GM21529 (cell line): ENCODE measurements around the gene TLE2.
"Not testable (repeated sequence)": the region's sequence is repeated elsewhere in the genome, so short reads cannot be mapped to it uniquely, and the experiment has no call there.

Experiments used
- ATAC-seq: cut with Tn5 transposase; IDR thresholded peaks from one replicate; pipeline ENCODE4 v1.9.1; 2021; ENCODE audit not compliant: unreplicated experiment

The TLE2 gene

DNA sequence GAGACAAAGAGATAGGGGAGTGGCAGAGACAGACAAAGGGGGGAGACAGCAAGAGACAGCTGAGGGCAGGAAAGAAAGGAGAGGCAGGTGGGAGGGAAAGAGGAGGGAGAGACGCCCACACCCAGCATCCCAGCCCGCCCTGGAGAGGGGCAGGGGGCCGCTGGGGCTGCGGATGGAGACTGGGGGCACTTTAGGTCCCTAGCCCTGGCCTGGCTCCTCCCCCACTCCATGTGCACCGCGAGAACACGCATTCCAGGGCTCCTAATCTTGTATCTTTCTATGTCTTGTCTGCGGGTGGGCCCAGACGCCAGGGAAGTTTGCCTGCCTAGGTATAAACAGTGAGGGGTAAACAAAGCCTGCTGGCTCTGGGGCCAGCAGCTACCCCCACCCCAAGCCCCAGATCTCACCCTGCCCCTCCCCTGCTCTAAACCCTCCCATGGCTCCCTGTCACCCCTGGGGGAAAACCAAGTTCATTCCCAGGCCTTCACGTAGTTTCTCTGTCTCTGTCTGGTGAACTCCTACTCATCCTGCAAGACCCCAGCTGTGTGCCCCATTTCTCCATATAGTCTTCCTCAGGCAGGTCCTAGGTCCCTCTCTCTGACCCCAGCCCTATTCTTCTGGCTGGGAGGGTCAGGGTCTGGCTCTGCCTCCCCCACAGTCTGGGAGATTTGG, 27.5 kb upstream of the TLE2 start:
- no peak for ATAC-seq

GRCh38 chr19:3055741-3056416, 26.8 kb upstream of the TLE2 start:
- ATAC-seq = no peak

DNA sequence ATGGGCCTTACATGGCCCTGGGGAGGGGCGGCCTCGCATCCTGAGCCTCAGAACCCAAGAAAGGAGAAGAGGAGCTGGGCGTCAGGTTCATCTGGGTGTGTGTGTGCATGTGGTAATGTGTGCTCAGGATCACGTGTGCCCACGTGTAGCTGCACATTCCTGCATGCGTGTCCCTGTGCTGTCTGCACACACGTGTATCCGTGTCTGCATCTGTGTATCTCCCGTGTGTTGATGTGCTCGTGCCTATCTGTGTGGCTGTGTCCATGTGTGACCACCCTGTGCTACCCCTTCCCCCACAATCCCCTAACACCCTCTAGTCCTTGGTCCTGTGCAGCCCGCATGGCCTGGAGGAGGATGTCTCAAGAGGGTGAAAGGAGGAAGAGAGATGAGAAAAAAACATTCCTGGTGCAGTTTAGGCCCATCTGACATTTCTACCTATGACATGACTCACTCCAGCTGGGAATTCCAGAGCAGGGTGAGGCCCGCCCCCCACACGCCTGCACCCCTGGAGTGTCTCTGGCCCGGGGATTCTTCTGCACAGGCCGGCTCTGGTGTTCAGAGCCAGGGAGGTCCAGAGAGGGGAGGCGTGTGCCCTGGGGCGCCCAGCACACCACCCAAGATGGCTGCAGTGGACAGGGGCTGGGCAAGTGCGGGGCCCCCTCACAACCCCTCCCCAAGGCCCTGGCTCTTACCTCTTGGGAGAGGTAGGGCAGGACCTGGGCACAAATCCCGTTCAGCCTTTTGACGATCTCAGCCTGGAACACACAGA, 26.1 kb upstream of the TLE2 start:
- no peak for ATAC-seq

- ATAC-seq = no peak
Observed at GRCh38 chr19:3054265-3054971, 25.3 kb upstream of the TLE2 start.

- ATAC-seq = no peak
Observed at GRCh38 chr19:3053780-3054179, 24.7 kb upstream of the TLE2 start.

DNA sequence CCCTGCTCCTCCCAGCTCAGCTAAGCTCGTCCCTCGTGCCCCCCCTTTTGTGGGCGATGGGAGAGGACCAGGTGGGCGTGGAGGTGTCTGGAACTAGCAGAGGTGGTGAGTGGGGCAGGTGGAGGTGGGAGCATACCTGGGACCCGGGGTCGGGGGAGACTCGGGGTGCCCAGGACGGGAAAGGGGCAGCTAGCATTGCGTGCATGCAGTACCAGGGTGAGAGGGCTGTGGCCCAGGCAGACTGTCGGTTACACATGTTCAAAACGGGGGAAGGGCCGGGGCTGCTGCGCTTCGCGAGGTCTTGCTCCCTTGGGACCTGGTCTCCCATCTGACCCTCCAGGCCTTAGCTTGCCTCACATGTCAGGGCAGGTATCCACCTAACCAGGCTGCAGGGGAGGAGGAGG, 24.1 kb upstream of the TLE2 start:
- ATAC-seq = no peak

DNA sequence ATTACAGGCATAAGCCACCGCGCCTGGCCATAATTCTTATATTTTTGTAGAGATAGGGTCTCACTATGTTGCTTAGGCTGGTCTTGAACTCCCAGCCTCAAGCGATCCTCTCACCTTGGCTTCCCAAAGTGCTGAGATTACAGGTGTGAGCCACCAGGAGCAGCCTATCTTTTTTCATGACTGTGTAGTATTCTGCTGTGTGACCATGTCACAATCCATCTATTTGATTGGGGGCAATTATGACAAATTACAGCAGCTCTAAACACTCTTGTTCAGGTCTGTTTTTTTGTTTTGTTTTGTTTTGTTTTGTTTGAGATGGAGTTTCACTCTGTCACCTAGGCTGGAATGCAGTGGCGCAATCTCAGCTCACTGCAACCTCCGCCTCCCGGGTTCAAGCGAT, 20.9 kb upstream of the TLE2 start:
- not testable (repeated sequence) for ATAC-seq

- no peak for ATAC-seq
Observed at GRCh38 chr19:3049089-3049488, 20.0 kb upstream of the TLE2 start.

DNA sequence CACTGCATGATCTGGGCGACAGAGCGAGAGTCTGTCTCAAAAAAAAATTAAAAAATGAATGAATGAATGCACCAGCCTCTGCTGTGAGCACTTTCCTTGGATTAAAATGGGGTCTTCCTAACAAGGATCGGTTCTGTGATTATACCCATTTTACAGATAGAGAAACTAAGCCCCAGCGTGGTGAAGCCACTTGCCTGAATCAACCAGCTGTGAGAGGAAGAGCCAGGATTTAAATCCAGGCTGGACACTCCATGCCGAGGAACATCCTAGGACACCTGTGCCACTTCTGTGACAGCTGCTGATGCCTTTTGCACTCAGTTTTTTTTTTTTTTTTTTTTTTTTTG, 19.1 kb upstream of the TLE2 start:
- ATAC-seq = no peak

DNA sequence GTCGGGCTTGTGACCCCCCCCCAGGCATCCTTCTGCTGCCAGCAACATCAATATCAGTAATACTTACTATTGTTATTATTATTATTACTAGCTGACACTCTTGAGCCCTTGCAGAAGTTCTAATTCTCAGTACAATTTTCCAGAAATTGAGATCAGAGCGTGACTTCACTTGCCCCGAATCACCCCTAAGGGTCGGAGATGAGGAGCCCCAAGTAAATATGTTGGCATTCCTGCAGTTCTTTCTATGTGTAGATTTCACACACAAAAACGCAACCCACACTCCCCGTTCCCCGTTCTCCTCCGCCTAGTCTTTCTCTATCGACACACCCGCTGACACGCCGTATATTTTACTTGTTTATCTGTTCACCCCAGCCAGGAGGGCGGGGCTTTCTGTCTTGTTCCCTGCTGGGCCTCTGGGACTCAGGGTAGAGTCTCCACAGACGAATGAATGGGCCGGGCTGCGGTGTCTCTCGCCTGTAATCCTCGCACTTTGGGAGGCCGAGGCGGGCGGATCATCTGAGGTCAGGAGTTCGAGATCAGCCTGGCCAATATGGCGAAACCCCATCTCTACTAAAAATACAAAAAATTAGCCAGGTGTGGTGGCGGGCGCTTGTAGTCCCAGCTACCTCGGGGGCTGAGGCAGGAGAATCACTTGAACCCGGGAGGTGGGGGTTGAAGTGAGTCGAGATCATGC, 18.6 kb upstream of the TLE2 start:
- ATAC-seq = no peak

- ATAC-seq = no peak
Observed at GRCh38 chr19:3046698-3047495, 17.8 kb upstream of the TLE2 start.

DNA sequence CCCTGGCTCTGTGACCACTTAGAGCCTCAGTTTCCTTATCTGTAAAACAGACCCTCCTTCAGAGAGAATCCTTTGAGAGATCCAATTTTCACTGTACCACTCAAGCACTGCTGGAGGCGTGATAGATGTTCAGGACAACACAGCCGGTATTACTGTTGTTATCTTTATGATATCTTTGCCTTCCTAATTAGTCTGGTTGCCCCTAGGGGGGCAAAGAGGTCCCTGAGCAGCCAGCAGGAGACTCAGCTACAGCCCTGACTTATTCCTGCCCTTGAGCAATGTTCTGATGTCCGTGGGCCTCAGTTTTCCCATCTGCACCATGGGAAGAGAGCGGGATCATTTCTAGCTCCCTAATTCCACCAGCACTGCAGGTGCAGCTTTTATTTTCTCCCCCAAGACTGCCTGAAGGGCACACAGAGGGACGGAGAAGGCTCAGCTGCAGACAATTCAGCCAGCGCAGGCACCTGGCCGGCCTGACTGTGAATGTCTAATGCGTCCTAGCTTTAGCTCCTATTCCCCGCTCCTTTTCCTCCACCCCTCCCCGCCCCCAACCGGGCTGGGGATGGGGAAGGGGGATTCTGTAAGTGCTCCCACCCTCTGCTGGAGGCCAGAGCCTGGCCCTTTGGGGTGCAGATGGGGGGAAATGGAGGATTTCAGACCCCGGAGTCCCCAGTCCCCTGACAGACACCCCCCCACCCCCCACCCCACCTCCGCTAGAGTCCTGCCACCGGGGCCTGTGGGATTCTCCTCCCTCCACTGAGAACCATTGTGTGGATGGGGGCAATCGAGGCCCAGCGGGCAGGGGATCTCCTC, 17.0 kb upstream of the TLE2 start:
- no peak for ATAC-seq

DNA sequence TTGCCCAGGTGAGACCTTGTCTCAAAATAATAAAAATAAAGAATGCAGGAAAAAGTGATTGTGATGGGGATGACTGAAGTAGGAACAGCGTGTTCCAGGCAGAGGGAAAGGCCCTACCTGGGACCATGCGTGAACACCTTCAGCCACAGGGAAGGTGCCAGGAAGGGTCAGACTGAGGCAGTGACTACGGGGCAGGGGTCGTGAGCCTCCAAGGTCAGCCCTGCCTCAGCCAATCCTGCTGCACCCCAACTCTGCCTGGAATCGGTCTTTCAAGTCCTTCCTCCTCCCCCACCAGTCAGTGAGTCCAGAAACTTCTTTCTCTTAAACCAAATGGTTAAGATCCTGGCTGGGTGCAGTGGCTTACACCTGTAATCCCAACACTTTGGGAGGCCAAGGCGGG, 16.1 kb upstream of the TLE2 start:
- no peak for ATAC-seq

- no peak for ATAC-seq
Observed at GRCh38 chr19:3042621-3043267, 13.7 kb upstream of the TLE2 start.

DNA sequence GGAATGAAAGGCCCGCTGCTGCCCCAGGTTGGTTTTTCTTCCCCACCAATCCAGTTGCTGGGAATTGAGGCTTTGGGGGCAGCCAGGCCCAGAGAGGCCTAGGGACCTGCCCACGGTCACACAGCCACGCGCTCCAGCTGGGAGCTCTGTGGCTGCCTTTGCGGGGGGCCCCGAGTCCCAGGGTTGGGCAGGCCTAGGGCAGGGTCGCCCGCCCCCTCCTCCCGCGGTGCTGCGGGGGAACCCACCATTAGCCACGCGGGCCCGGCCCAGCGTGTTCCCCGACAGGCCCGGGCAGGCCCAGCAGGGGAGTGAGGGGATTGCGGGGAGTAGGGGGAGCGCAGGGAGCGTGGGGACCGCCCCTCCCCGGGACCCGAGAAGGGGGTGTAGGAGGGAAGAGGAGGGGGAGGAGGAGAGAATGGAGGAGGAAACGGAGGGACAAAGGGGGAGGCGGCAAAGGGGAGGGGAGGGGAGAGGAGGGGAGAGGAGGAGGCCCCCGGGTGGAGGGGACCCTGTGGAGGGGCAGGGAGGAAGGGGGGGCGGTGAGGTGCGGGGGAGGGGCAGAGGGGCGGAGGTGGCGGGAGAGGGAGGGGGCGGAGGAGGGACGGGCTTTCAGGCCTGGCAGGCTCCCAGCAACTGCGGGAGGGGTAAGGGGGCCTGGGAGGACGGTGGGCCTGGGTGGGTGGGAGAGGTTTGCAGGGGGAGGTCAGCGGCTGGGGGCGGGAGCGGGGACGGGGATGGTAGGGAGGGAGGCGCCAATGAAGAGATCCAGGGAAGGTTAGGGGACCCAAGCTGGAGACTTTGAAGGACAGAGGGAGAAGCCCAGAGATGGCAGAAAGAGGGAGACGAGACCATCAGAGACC, 12.9 kb upstream of the TLE2 start:
- ATAC-seq = no peak

- ATAC-seq = no peak
Observed at GRCh38 chr19:3041327-3041726, 12.2 kb upstream of the TLE2 start.

- ATAC-seq = no peak
Observed at GRCh38 chr19:3039641-3040077, 10.6 kb upstream of the TLE2 start.

GRCh38 chr19:3039125-3039524, 10.0 kb upstream of the TLE2 start:
- no peak for ATAC-seq
